Colonic mucosa (tissue), 4 donors: Measurements from ENCODE around the gene HSPA12A. TPM values are rescaled to one million over a fixed set of nuclear protein-coding genes. Genes with fewer than 3 reads are reported as not detected.

Source experiments
- DNase-seq: peaks from one replicate; pipeline ENCODE4 v3.0.0-alpha.2; 2020
- H3K27ac ChIP-seq: fragments of 200-600 bp; one replicate; pipeline ENCODE4 v1.8.0; 2021
- H3K27me3 ChIP-seq: fragments of 200-600 bp; one replicate; pipeline ENCODE4 v1.8.0; 2021
- H3K36me3 ChIP-seq: fragments of 200-600 bp; one replicate; pipeline ENCODE4 v1.8.0; 2021
- H3K4me1 ChIP-seq: fragments of 200-600 bp; one replicate; pipeline ENCODE4 v1.8.0; 2021; ENCODE audit warnings: mild to moderate bottlenecking
- H3K4me3 ChIP-seq: fragments of 200-600 bp; one replicate; pipeline ENCODE4 v1.8.0; 2021
- H3K9ac ChIP-seq, 2 donors: one replicate each; pipeline ENCODE4 v1.7.0; 2013; ENCODE audit warnings: control low read depth in 2 of 2, low read depth in 2 of 2, low read length in 2 of 2
- H3K9me3 ChIP-seq: fragments of 200-600 bp; one replicate; pipeline ENCODE4 v1.8.0; 2021
- CTCF ChIP-seq: fragments of 200-600 bp; IDR thresholded peaks from one replicate; pipeline ENCODE4 v1.8.0; 2022; ENCODE audit warnings: antibody characterized with exemption, mild to moderate bottlenecking
- intact Hi-C: fragments of 100-400 bp; cut with DNase I; formaldehyde crosslinking; loops from one replicate; pipeline ENCODE4 v1.14.1; 2022
- total RNA-seq, 2 donors: library from RNA; stranded (reverse); fragmentation: NEBNext Ultra II Directional in 1 of 2; extraction: Animal tissue kit (Norgen Biotek cat#: 25700) in 1 of 2; gene quantifications; one replicate each; pipeline ENCODE4 v1.2.1, GENCODE V29; 2021
- donor health status: healthy.
- donor health status: DM: no; HTN: no; CAD: no.
- donor health status: DM: no; HTN: no; CAD: no.

HSPA12A gene
- total RNA-seq, 2 donors from 2014 or later: 6.2 to 7.0 TPM

GRCh38 chr10:116667484-116667883 lies 74.9 kb downstream of the HSPA12A start:
- H3K27me3 ChIP-seq: no peaks in the 10 kb centered on the region
- no peak for DNase-seq
- no peak overlapping the region for H3K9ac ChIP-seq
- TF ChIP-seq CTCF: no peak
- H3K4me1 ChIP-seq: no peaks in the 10 kb centered on the region
- H3K9me3 ChIP-seq: no peaks in the 10 kb centered on the region
- intact Hi-C loops: no loop called here
- H3K27ac ChIP-seq: no peak overlapping the region
- no peaks in the 10 kb centered on the region for H3K36me3 ChIP-seq
- H3K4me3 ChIP-seq: no peak overlapping the region

GRCh38 chr10:116665541-116666125 lies 76.7 kb downstream of the HSPA12A start:
- Histone ChIP-seq H3K27me3 (no peaks in the 10 kb centered on the region), H3K27ac (no peak overlapping the region), H3K4me3 (no peak overlapping the region), H3K9ac (no peak overlapping the region), H3K9me3 (no peaks in the 10 kb centered on the region), H3K4me1 (no peaks in the 10 kb centered on the region), H3K36me3 (no peaks in the 10 kb centered on the region)
- intact Hi-C loops: no loop called here
- no peak for DNase-seq
- no peak for TF ChIP-seq CTCF

- Histone ChIP-seq H3K27ac (no peak overlapping the region), H3K9ac (no peak overlapping the region), H3K27me3 (no peaks in the 10 kb centered on the region), H3K4me1 (no peaks in the 10 kb centered on the region), H3K9me3 (no peaks in the 10 kb centered on the region), H3K36me3 (no peaks in the 10 kb centered on the region), H3K4me3 (no peak overlapping the region)
- intact Hi-C loops: no loop called here
- DNase-seq: no peak
- no peak for TF ChIP-seq CTCF
Observed at GRCh38 chr10:116664631-116665030, 77.7 kb downstream of the HSPA12A start.

GRCh38 chr10:116663342-116663741 lies 79.0 kb downstream of the HSPA12A start:
- no peaks in the 10 kb centered on the region for H3K27me3 ChIP-seq
- DNase-seq: no peak
- intact Hi-C loops: no loop called here
- no peaks in the 10 kb centered on the region for H3K9me3 ChIP-seq
- H3K36me3 ChIP-seq: no peaks in the 10 kb centered on the region
- no peak overlapping the region for H3K4me3 ChIP-seq
- TF ChIP-seq CTCF: no peak
- no peak overlapping the region for H3K9ac ChIP-seq
- no peak overlapping the region for H3K27ac ChIP-seq
- no peaks in the 10 kb centered on the region for H3K4me1 ChIP-seq

- Histone ChIP-seq H3K9me3 (no peaks in the 10 kb centered on the region), H3K27ac (no peak overlapping the region), H3K9ac (no peak overlapping the region), H3K36me3 (no peaks in the 10 kb centered on the region), H3K27me3 (no peaks in the 10 kb centered on the region), H3K4me3 (no peak overlapping the region), H3K4me1 (no peaks in the 10 kb centered on the region)
- DNase-seq: no peak
- no peak for TF ChIP-seq CTCF
- intact Hi-C loops: no loop called here
Observed at GRCh38 chr10:116660860-116661259, 81.5 kb downstream of the HSPA12A start.
